Ishikawa (cell line): ENCODE data around the gene NEURL2.

Experiments used
- CEBPB ChIP-seq: IDR thresholded peaks from 2 replicates; pipeline ENCODE4 v1.6.1; 2012
- EGR1 ChIP-seq: IDR thresholded peaks from 2 replicates; pipeline ENCODE4 v1.6.1; 2012
- MAX ChIP-seq: IDR thresholded peaks from 2 replicates; pipeline ENCODE4 v1.6.1; 2012
- TAF1 ChIP-seq: IDR thresholded peaks from 2 replicates; pipeline ENCODE4 v1.6.1; 2012; ENCODE audit warnings: low read depth, mild to moderate bottlenecking

GRCh38 chr20:45894797-45895196 lies 3.8 kb upstream of the NEURL2 start:
- TF ChIP-seq TAF1 (no peak), EGR1 (no peak), CEBPB (no peak), MAX (no peak)
